Fibroblast of the aortic adventitia (primary cell): Measurements from ENCODE around the gene RTN4. TPM values are rescaled to one million over a fixed set of nuclear protein-coding genes. Genes with fewer than 3 reads are reported as not detected.

Experiments used
- DNase-seq: peaks from one replicate; pipeline ENCODE4 v3.0.0-alpha.2; 2010; ENCODE audit warnings: low read depth
- H3K4me3 ChIP-seq: 2 replicates; pipeline ENCODE4 v1.5.1; 2011; ENCODE audit warnings: low read depth, mild to moderate bottlenecking, control low read depth, low read length, moderate library complexity
- total RNA-seq: library from RNA; depleted of rRNA; stranded (reverse); fragments of >200 nt; gene quantifications from 2 replicates; pipeline ENCODE4 v1.2.3, GENCODE V29; 2012; ENCODE audit warnings: low replicate concordance
- TF ChIP-seq, protein P1 (sequence below): IDR thresholded peaks from 2 replicates; pipeline ENCODE4 v1.5.1; 2011; ENCODE audit warnings: mild to moderate bottlenecking, low read length, control low read depth, inconsistent platforms; ENCODE audit not compliant: insufficient read depth

RTN4 gene
- 357 and 1,117 TPM in 2 replicates for total RNA-seq

GRCh38 chr2:55050100-55050994 is at the start of gene RTN4:
TSS of gene RTN4 (minus strand) at chr2:55050451. CDS start at chr2:55050300, 151 bp downstream.
- peak within 1 kb of the TSS; percentile 97 for H3K4me3 ChIP-seq
- TF ChIP-seq, protein P1, sequence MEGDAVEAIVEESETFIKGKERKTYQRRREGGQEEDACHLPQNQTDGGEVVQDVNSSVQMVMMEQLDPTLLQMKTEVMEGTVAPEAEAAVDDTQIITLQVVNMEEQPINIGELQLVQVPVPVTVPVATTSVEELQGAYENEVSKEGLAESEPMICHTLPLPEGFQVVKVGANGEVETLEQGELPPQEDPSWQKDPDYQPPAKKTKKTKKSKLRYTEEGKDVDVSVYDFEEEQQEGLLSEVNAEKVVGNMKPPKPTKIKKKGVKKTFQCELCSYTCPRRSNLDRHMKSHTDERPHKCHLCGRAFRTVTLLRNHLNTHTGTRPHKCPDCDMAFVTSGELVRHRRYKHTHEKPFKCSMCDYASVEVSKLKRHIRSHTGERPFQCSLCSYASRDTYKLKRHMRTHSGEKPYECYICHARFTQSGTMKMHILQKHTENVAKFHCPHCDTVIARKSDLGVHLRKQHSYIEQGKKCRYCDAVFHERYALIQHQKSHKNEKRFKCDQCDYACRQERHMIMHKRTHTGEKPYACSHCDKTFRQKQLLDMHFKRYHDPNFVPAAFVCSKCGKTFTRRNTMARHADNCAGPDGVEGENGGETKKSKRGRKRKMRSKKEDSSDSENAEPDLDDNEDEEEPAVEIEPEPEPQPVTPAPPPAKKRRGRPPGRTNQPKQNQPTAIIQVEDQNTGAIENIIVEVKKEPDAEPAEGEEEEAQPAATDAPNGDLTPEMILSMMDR = peak; percentile 48
- DNase-seq = peak; percentile 99

- no peak for DNase-seq
- TF ChIP-seq, protein P1 = no peak
- no peak overlapping the region for H3K4me3 ChIP-seq
Measured at GRCh38 chr2:55099493-55099877, 49.2 kb upstream of the RTN4 start.

GRCh38 chr2:55097461-55098410 is 47.5 kb upstream of the RTN4 start:
- H3K4me3 ChIP-seq = no peak overlapping the region
- TF ChIP-seq, protein P1 = no peak
- DNase-seq = peak; percentile 54

DNA sequence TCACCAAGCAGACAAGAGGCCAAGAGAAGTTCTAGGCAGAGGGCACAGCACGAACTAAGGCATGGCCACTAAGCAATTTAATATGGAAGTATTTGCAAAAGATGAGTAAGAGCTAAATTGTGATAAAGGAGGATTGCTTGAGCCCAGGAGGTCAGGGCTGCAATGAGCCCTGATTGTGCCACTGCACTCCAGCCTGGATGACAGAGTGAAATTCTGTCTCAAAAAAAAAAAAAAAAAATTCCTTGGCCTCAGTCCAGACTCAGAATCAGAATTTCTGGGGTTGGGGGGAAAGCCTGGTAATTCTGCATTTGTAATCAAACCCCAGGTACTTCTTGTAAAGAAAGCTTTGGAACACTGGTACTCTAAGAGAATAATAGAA is 46.8 kb upstream of the RTN4 start:
- no peak for DNase-seq
- no peak overlapping the region for H3K4me3 ChIP-seq
- TF ChIP-seq, protein P1 = no peak

DNA sequence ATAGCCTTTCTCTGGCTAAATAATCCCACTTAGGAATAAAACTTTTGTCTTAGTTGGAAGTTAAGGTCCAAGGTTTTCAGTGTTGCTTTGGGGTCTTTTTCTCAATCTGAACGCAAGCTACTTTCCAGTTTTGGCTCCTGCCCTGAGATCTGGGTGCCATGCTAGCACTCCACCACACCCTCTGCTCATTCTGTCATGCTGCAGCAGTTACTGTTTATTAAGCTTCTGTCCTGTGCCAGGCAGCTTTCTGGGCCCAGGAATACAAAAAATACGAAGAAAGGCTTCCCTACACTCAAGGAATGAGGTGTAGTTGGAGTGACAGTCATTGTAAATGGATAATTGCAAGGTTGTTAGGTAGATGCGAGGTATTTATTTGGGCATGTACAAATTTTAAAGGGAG is 46.3 kb upstream of the RTN4 start:
- DNase-seq = no peak
- no peak overlapping the region for H3K4me3 ChIP-seq
- TF ChIP-seq, protein P1 = no peak

- H3K4me3 ChIP-seq = no peak overlapping the region
- TF ChIP-seq, protein P1 = no peak
- peak; percentile 50 for DNase-seq
Measured at GRCh38 chr2:55093381-55093780, 43.1 kb upstream of the RTN4 start.
